Activated naive CD8-positive, alpha-beta T cell treated with anti-CD3 and anti-CD28 coated beads, Interleukin-2, amount 50 U/mL, for 24 hours (primary cell): ENCODE results near the gene ANKRD36C.
"Not testable (repeated sequence)": the region's sequence is repeated elsewhere in the genome, so short reads cannot be mapped to it uniquely, and the experiment has no call there.

Source experiments
- ATAC-seq: fragments of 150-1000 bp; cut with Tn5 transposase; one replicate; pipeline ENCODE4 v1.10.0; 2021
- DNase-seq: peaks from one replicate; pipeline ENCODE4 v3.0.0; 2021
- H3K27ac Mint-ChIP-seq: one replicate; pipeline ENCODE4 v1.8.0; 2021; ENCODE audit warnings: mild to moderate bottlenecking, mixed read lengths
- H3K27me3 Mint-ChIP-seq: one replicate; pipeline ENCODE4 v1.8.0; 2021; ENCODE audit warnings: mixed read lengths
- H3K36me3 Mint-ChIP-seq: one replicate; pipeline ENCODE4 v1.8.0; 2021; ENCODE audit warnings: low read depth, mixed read lengths
- H3K4me1 Mint-ChIP-seq: one replicate; pipeline ENCODE4 v1.8.0; 2021; ENCODE audit warnings: mixed read lengths
- H3K4me3 Mint-ChIP-seq: one replicate; pipeline ENCODE4 v1.8.0; 2021; ENCODE audit warnings: mild to moderate bottlenecking, moderate library complexity, mixed read lengths
- H3K9me3 Mint-ChIP-seq: one replicate; pipeline ENCODE4 v1.8.0; 2021; ENCODE audit warnings: mixed read lengths

ANKRD36C gene

DNA sequence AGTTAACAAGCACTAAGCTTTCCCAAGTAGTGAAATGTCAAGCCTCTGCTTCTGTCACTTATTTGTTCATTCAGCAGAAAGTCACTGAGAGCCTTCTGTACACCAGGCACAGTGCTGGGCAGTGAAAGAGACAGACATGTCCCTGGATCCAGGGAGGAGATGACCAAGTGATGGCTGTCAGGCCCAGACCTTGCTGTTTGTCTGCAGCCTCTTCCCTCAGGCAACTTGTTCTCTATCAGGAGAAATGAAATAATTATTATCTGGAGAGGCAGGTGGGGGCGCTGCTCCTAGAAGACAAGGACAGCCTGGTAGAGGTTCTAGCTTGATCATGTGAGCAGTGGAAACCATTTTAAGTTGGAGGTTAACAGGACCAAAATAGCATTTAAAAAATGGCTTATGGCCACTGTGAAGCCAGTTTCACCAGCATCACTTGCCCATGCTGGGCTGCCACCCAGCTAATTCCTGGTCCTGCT, 21.2 kb upstream of the ANKRD36C start:
- H3K9me3 Mint-ChIP-seq, ATAC-seq, H3K27ac Mint-ChIP-seq, H3K36me3 Mint-ChIP-seq, DNase-seq, H3K4me3 Mint-ChIP-seq, H3K27me3 Mint-ChIP-seq: not testable (repeated sequence)
- H3K4me1 Mint-ChIP-seq: peaks cover 12% of the 10 kb centered on the region

DNA sequence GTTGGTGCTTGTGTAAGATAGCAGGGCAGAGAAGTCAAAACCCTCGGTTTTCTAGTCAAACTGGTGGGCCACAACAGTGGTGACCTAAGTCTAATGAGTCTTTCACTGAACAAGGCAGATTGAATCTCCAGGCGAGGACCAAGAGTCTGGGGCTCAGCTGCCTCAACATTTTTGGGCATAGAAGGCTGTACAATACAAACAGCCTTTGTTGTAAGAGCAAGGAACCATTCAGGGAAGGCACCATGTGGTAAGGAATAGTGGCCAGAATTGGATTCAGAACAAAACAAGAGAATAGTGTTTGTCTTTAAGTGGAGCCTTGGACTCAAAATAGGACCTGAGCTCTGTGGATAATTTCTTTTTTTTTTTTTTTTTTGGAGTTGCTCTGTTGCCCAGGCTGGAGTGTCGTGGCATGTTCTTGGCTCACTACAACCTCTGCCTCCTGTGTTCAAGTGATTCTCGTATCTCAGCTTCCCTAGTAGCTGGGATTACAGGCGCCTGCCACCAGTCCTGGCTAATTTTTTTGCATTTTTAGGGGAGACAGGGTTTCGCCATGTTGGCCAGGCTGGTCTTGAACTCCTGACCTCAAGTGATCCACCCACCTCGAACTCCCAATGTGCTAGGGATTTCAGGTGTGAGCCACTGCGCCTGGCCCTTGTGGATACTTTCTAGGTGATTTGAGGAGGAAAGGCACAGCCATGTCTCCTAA, 20.6 kb upstream of the ANKRD36C start:
- not testable (repeated sequence) for H3K36me3 Mint-ChIP-seq, H3K27me3 Mint-ChIP-seq, DNase-seq, H3K9me3 Mint-ChIP-seq, H3K27ac Mint-ChIP-seq, H3K4me3 Mint-ChIP-seq, ATAC-seq
- H3K4me1 Mint-ChIP-seq: peaks cover 12% of the 10 kb centered on the region

DNA sequence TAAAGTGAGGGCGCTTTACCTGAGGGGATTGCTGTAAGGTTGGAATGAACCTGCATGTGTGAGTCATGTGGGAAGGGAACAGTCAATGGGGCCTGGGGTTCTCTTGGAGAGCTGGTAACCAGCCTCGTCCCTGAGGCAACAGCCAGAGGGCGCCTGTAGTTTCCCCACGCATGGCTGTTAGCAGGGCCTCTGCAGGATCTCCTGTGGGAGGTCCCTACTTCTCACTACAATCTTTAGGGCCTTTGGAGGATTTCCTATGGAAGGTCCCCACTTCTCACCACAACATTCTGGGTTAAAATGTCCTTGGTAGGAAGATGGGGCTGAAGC, 19.5 kb upstream of the ANKRD36C start:
- peak overlapping the region; percentile 69 for H3K4me3 Mint-ChIP-seq
- not testable (repeated sequence) for H3K9me3 Mint-ChIP-seq, H3K27ac Mint-ChIP-seq, H3K36me3 Mint-ChIP-seq, H3K27me3 Mint-ChIP-seq
- ATAC-seq (peak; percentile 45), DNase-seq (peak; percentile 34)
- H3K4me1 Mint-ChIP-seq: peaks cover 12% of the 10 kb centered on the region

DNA sequence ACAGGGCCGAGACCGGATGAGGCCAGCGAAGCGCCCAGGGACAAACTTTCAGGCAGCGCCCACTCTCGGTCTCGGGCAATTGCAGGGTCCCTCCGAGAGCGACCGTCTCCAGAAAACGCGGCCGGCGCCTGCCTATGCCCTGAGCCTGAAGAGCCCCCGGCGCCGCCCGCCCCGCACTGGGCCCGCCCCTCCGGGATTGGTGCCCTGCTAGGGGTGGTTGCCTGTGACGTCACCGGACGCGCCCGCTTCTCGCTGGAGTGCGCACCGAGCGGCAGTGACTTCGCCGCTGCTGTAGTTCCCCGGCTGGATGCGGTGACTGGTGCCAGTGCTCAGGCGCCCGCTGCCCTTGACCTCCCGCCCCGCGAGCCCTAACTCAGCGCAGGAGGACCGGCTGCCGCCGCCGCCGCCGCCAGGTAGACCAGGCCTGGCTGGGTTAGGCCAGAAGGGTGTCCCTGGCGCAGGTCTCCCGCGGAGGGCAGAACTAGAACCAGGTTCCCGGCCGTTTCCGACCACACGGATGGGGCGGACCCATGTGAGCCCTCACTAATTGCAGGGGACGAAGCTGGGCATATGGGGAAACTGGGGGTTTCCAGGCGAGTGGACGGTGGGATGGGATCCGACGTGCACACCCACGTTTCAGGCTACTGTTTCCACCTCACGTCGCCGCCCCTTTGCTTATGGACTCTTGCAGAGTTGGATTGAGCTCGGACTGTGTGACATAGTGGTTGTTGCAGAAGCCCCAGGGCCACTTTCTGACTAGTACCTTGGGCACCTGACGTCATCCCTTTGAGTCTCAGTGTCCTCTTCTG, 18.9 kb upstream of the ANKRD36C start:
- not testable (repeated sequence) for H3K36me3 Mint-ChIP-seq, H3K27me3 Mint-ChIP-seq, H3K9me3 Mint-ChIP-seq
- Mint-ChIP-seq H3K27ac (peak overlapping the region; percentile 47), H3K4me3 (peak overlapping the region; percentile 74), H3K4me1 (peaks cover 12% of the 10 kb centered on the region)
- DNase-seq: peak; percentile 98
- ATAC-seq: peak; percentile 100

DNA sequence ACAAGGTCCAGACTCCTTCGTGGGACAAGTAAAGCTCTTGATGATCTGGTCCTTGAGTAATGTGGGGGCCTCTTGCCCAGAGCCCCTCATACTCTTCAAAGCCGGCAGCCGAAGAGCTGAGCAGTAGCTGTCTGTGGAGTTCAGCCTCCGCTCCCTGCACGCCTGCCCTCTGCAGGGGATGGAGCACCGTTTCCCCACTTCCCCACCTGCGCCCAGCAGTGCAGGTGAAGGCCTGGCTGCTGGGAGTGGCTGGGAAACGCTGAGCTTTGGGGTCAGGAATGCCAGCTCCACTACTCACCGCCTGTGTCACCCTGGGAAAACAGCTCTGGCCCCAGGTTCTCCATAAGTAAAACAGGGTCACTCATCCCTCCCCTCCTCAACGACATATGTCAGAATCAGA, 18.2 kb upstream of the ANKRD36C start:
- H3K9me3 Mint-ChIP-seq, H3K27me3 Mint-ChIP-seq, DNase-seq, ATAC-seq, H3K36me3 Mint-ChIP-seq: not testable (repeated sequence)
- Mint-ChIP-seq H3K4me1 (peaks cover 12% of the 10 kb centered on the region), H3K27ac (peak overlapping the region; percentile 47), H3K4me3 (peak overlapping the region; percentile 74)

DNA sequence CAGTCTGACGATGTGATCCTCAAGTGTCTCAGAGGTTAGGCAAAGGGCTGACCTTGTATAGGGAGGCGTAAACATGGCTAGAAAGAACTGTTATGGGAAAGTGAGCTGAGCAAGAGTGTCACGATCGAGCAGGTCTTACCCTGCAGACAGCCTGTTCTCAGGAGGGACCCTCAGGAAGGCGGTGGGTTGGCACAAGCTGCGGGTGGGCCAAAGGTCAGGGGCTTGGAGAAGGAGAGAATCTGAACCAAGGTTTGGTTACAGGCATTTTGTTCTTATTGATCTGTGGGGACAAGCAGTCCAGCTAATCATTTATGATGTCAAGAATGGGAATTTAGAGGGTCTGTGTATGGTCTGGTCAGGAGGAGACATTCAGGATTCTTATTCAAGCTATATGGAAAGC, 16.4 kb upstream of the ANKRD36C start:
- peaks cover 12% of the 10 kb centered on the region for H3K4me1 Mint-ChIP-seq
- ATAC-seq, H3K9me3 Mint-ChIP-seq, DNase-seq, H3K36me3 Mint-ChIP-seq, H3K27ac Mint-ChIP-seq, H3K4me3 Mint-ChIP-seq: not testable (repeated sequence)
- peaks cover 12% of the 10 kb centered on the region for H3K27me3 Mint-ChIP-seq

DNA sequence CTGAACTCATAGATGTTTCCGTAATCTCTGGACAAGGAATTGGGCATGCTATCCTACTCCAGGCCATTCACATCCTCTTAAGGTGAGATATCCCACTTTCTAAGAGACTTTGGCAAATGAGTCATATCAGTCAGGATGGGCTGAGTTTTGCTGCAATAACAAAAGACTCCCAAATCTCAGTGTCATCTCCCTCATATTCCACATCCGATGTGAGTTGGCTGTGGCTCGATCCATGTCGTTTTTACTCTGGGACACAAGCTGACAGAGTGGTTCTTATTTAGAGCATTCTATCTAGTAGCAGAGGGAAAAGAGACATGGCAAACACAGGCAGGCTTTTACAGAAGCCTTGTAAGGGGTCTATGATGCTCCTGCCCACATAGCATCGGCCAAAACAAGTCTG, 14.6 kb upstream of the ANKRD36C start:
- not testable (repeated sequence) for DNase-seq, H3K9me3 Mint-ChIP-seq, H3K4me3 Mint-ChIP-seq, H3K36me3 Mint-ChIP-seq, ATAC-seq, H3K4me1 Mint-ChIP-seq
- Mint-ChIP-seq H3K27ac (peak overlapping the region; percentile 9), H3K27me3 (peaks cover 23% of the 10 kb centered on the region)

DNA sequence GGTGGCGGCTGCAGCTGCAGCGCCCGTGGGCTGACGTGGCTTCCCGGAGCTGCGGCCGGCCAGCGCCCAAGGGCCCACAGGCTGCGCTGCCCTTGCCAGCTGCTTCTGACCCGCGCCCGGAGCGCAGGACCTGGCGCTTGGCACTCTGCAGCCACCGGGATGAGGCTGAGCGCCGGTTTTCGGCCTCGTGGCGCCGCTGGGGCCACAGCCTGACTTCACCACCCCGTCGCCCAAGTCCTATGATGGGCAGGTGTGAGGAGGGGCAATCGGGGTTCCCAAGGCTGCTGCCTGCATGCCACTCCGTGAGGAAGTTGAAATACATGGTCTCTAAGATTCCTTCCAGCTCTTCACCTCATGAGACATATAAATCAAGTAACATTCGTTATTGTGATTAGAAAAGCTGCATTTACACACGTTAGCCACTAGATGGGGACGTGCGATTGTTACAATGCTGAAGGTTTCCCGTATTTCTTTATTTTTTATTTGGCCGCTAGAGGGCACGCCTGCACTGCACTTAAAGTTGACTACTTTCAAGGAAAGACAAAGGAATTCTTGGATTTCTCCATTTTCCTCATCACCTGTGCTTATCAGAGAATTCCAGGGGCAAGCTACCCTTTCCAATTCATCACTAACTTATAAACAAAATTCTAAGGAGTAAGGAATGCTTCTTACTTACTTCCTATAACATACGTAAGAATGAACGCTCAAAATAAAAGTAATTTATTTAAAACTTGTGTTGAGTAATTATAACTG, 1.1 kb upstream of the ANKRD36C start:
- H3K4me1 Mint-ChIP-seq, H3K9me3 Mint-ChIP-seq, H3K36me3 Mint-ChIP-seq: not testable (repeated sequence)
- Mint-ChIP-seq H3K27me3 (peaks cover 14% of the 10 kb centered on the region), H3K27ac (peak overlapping the region; percentile 88), H3K4me3 (peak overlapping the region; percentile 80)
- ATAC-seq (peak; percentile 52), DNase-seq (peak; percentile 41)

DNA sequence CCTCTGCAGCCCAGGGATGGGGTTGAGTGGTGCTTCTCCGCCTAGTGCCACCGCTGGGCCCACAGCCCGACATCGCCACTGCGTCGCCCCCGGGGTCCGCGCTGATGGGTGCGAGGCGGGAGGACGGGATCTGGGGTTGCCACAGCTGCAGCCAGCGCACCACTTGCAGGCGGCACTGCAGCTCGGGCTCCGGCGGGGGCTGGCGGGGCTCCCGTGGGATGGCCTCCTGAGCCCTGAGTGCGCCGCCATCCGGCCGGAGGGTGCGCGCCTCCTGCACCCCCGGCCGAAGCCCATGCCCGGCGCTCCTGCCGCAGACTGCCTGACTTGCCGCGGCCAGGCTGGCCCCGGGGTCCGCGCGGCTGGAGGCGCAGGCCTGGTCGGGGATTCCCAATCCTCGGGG, 478 bp upstream of the ANKRD36C start:
- DNase-seq: peak; percentile 24
- H3K27ac Mint-ChIP-seq, H3K9me3 Mint-ChIP-seq, H3K4me1 Mint-ChIP-seq, H3K36me3 Mint-ChIP-seq: not testable (repeated sequence)
- H3K4me3 Mint-ChIP-seq: peak overlapping the region; percentile 75
- peaks cover 12% of the 10 kb centered on the region for H3K27me3 Mint-ChIP-seq
- ATAC-seq: peak; percentile 47

DNA sequence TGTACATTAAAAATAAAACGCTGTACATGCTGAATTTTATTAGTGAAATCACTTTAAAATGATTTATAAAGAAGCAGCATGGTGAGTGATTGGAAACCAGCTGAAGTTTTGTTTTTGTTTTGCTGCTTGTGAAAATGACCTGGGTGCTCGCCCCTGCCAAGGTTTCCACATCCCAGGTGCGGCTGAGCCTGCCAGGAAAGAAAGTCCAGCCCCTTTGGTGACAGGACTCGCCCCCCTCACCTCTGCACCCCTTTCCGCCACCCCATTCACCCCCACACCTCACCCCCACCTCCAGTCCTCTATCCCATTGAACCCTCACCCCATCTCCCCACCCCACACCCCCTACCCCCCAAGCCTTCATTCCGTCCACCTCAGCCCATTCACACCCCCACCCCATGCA, 740 bp downstream of the ANKRD36C start:
- H3K36me3 Mint-ChIP-seq, H3K27me3 Mint-ChIP-seq, H3K9me3 Mint-ChIP-seq, H3K4me1 Mint-ChIP-seq, H3K27ac Mint-ChIP-seq, ATAC-seq, DNase-seq: not testable (repeated sequence)
- peak overlapping the region; percentile 45 for H3K4me3 Mint-ChIP-seq

DNA sequence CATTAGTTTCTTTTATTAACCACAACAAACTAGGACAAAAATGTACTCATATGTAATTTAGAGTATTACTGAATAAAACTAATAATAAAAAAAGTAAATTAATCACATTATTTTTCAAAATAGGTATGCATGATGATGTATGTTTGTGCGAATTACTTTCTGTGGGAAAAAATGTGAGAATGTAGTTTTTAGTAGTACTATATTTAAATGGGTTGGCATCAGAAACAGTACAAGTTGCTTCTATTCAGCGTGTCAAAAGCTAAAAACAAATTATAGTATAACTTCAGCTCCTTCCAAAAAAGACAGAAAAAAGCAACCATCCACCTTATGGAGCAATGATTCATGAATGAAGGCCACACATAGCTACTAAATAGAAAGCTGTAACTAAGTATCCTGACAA, 40.0 kb downstream of the ANKRD36C start:
- not testable (repeated sequence) for H3K27ac Mint-ChIP-seq, H3K4me1 Mint-ChIP-seq, H3K9me3 Mint-ChIP-seq, H3K4me3 Mint-ChIP-seq, ATAC-seq, DNase-seq, H3K27me3 Mint-ChIP-seq
- peaks cover 13% of the 10 kb centered on the region for H3K36me3 Mint-ChIP-seq

DNA sequence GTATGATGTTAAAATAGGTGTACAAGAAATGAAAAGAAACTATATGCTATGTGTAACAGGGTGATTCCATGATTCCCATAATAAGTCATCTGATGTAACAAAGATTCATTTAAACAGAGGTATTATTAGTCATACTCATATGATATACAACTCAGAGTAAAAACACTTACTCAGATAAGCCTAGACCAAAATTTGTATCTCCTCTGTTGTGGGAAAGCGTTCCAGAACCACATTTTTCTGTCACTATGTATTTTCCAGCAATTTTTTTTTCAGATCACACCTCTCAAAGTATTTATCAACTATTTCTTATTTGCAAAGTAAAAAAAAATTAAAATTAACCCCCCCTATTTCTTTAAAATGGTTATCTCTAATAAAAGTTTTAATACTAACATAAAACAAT, 43.6 kb downstream of the ANKRD36C start:
- H3K27ac Mint-ChIP-seq, H3K4me3 Mint-ChIP-seq, H3K9me3 Mint-ChIP-seq, H3K4me1 Mint-ChIP-seq, DNase-seq, ATAC-seq, H3K27me3 Mint-ChIP-seq: not testable (repeated sequence)
- H3K36me3 Mint-ChIP-seq: peaks cover 18% of the 10 kb centered on the region

DNA sequence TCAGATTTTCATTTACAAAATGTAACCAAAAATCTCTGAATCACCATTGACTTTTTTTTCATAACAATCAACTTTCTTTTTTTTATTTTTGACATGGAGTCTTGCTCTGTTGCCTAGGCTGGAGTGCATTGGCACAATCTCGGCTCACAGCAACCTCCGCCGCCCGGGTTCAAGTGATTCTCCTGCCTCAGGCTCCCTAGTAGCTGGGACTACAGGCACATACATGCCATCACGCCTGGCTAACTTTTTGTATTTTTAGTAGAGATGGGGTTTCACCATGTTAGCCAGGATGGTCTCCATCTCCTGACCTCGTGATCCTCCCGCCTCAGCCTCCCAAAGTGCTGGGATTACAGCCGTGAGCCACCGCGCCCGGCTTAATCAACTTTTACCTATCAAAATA, 51.7 kb downstream of the ANKRD36C start:
- H3K4me1 Mint-ChIP-seq, H3K4me3 Mint-ChIP-seq: not testable (repeated sequence)

DNA sequence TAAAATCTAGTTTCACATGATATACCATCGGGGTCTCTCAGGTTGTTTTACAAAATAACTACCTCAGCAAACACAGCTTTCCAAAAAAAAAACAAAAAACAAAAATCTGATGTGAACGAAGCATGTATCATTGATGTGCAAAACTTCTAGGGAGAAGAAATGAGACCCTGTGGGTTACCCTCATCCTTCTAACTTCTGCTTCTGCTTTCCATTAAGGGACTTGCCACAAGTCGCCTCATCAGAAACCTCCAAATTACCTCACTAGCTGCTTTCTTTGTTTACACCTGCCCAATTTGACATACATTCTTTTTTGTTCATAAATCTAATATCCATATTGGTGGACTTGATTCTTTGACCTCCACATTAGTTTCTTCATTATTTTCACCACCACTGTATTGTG, 60.9 kb downstream of the ANKRD36C start:
- not testable (repeated sequence) for H3K4me3 Mint-ChIP-seq, H3K4me1 Mint-ChIP-seq, H3K27me3 Mint-ChIP-seq, ATAC-seq, H3K9me3 Mint-ChIP-seq, DNase-seq, H3K27ac Mint-ChIP-seq
- H3K36me3 Mint-ChIP-seq: peaks cover 32% of the 10 kb centered on the region

More for the DNA sequence above, 51.7 kb downstream of the ANKRD36C start:
- not testable (repeated sequence) for H3K9me3 Mint-ChIP-seq, H3K27ac Mint-ChIP-seq, DNase-seq, ATAC-seq, H3K27me3 Mint-ChIP-seq
- peaks cover 15% of the 10 kb centered on the region for H3K36me3 Mint-ChIP-seq

DNA sequence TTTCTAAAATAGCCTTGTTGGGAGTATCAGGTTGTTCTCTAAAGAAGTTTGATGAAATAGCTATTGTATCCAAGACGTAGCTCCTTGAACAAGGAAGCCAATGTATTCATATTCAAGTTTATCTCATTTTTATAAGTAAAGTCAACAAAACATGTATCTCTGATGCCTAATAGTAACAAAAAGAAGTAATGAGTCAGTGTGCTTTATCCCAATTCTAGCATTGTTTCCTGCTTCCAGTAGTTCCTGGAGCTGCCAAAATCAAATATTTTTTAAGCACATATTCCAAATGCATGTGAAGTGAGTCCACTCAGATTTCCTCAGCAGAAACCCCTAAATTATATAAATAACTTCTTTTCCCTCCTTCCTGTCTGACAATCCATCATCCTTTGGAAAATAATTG, 74.6 kb downstream of the ANKRD36C start:
- H3K9me3 Mint-ChIP-seq, H3K27me3 Mint-ChIP-seq, H3K4me3 Mint-ChIP-seq, H3K4me1 Mint-ChIP-seq, H3K27ac Mint-ChIP-seq, ATAC-seq, DNase-seq: not testable (repeated sequence)
- peaks cover 51% of the 10 kb centered on the region for H3K36me3 Mint-ChIP-seq
